Caco-2 (cell line): ENCODE results near the gene BTBD9. TPM values are rescaled to one million over a fixed set of nuclear protein-coding genes. Genes with fewer than 3 reads are reported as not detected.

ENCODE experiments used
- BruUV-seq: library from RNA; stranded (reverse); fragments of 400-500 nt; replicated peaks from 2 replicates; lab custom pipeline; 2021; lab: Mats Ljungman, UMichigan
- CTCF ChIA-PET: fragments of 300-600 bp; sonication (Branson Sonifier 250); formaldehyde crosslinking; loops from one replicate; lab custom pipeline; 2022; ENCODE audit warnings: antibody characterized with exemption; lab: Charles Lee
- POLR2A ChIA-PET: fragments of 300-600 bp; sonication (Branson Sonifier 250); formaldehyde crosslinking; loops from one replicate; lab custom pipeline; 2022; ENCODE audit warnings: antibody characterized with exemption; lab: Charles Lee
- DNase-seq, 2 experiments: peaks; one replicate each; pipeline versions ENCODE4 v3.0.0 to v3.0.0-alpha.2; 2020 to 2022
- H3K27me3 ChIP-seq: replicated peaks from 2 replicates; pipeline ENCODE4 v1.6.0; 2011; ENCODE audit warnings: low read length; ENCODE audit not compliant: control insufficient read depth, insufficient read depth
- H3K36me3 ChIP-seq: 2 replicates; pipeline ENCODE4 v1.5.1; 2011; ENCODE audit warnings: low read length; ENCODE audit not compliant: control insufficient read depth, insufficient read depth
- H3K4me1 ChIP-seq: fragments of 250-450 bp; sonication (Bioruptor Pico); 2 replicates; pipeline ENCODE4 v1.5.1; 2020; ENCODE audit warnings: mild to moderate bottlenecking
- H3K4me3 ChIP-seq: 2 replicates; pipeline ENCODE4 v1.5.1; 2011; ENCODE audit warnings: low read depth, mild to moderate bottlenecking, control low read depth, low read length
- H3K9me3 ChIP-seq: fragments of 250-450 bp; sonication (Bioruptor Pico); 2 replicates; pipeline ENCODE4 v1.5.1; 2020; ENCODE audit warnings: mild to moderate bottlenecking, moderate library complexity
- H3K27ac Mint-ChIP-seq: one replicate; pipeline ENCODE4 v1.8.0; 2022; ENCODE audit warnings: mixed read lengths; ENCODE audit not compliant: unreplicated experiment
- H3K27me3 Mint-ChIP-seq: one replicate; pipeline ENCODE4 v1.8.0; 2022; ENCODE audit warnings: mixed read lengths; ENCODE audit not compliant: insufficient read depth, unreplicated experiment
- H3K36me3 Mint-ChIP-seq: one replicate; pipeline ENCODE4 v1.8.0; 2022; ENCODE audit warnings: mild to moderate bottlenecking, mixed read lengths; ENCODE audit not compliant: insufficient read depth, unreplicated experiment
- H3K4me1 Mint-ChIP-seq: one replicate; pipeline ENCODE4 v1.8.0; 2022; ENCODE audit warnings: low read depth, mixed read lengths; ENCODE audit not compliant: unreplicated experiment
- H3K4me3 Mint-ChIP-seq: one replicate; pipeline ENCODE4 v1.8.0; 2022; ENCODE audit warnings: mild to moderate bottlenecking, moderate library complexity, mixed read lengths; ENCODE audit not compliant: unreplicated experiment
- H3K9me3 Mint-ChIP-seq: one replicate; pipeline ENCODE4 v1.8.0; 2022; ENCODE audit warnings: mixed read lengths; ENCODE audit not compliant: unreplicated experiment
- CTCF ChIP-seq, 2 experiments: fragments of 200-600 bp in 1 of 2; IDR thresholded peaks; 1 replicate in 1 of 2; 2 replicates in 1 of 2; pipeline versions ENCODE4 v1.5.1 to v1.8.0; 2011 to 2022; ENCODE audit warnings: antibody characterized with exemption in 1 of 2, control low read depth in 1 of 2, inconsistent platforms in 1 of 2, low read depth in 1 of 2, low read length in 1 of 2, mild to moderate bottlenecking in 1 of 2, moderate library complexity in 1 of 2; ENCODE audit not compliant: insufficient read depth in 1 of 2, severe bottlenecking in 1 of 2, unreplicated experiment in 1 of 2
- intact Hi-C: fragments of 100-400 bp; cut with micrococcal nuclease; formaldehyde crosslinking; loops from one replicate; pipeline ENCODE4 v1.10.0; 2022; ENCODE audit not compliant: unreplicated experiment
- total RNA-seq: library from RNA; stranded (reverse); gene quantifications from 2 replicates; pipeline ENCODE4 v1.2.3, GENCODE V29; 2022

The BTBD9 gene
- total RNA-seq, 1 experiment from 2014 or later, result 19.6 TPM

DNA sequence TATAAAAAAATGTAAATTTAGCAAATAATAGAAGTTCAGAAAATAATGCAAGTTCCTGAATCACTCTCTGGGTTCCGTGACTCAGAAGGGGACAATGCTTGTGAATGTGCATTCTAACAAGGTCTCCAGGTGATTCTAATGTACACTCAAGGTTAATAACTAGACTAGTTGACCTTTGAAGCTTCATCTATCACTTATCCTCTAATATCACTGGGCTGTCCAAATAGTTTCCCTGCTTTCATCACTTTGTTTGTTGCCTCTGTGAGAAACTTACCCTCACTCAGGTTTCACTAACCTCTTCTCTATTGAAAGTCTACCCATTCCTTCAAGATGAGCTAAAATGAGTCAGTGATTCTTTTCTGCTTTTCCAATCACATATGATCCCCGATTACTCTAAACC is 189.0 kb downstream of the BTBD9 start:
- Histone ChIP-seq H3K27me3 (no peaks in the 10 kb centered on the region), H3K9me3 (no peaks in the 10 kb centered on the region), H3K4me1 (peaks cover 15% of the 10 kb centered on the region), H3K36me3 (no peaks in the 10 kb centered on the region), H3K4me3 (no peak overlapping the region)
- intact Hi-C loops, result no loop called here
- Mint-ChIP-seq H3K27me3 (no peaks in the 10 kb centered on the region), H3K27ac (no peak overlapping the region), H3K4me3 (no peak overlapping the region), H3K36me3 (no peaks in the 10 kb centered on the region), H3K9me3 (no peaks in the 10 kb centered on the region), H3K4me1 (peaks cover 14% of the 10 kb centered on the region)
- TF ChIP-seq CTCF (IDR thresholded peaks at IDR 0.05; ENCODE audit: insufficient read depth in 1 of 2, low read depth in 1 of 2, low read length in 1 of 2, severe bottlenecking in 1 of 2, unreplicated experiment in 1 of 2), result no peak
- ChIA-PET POLR2A (no interaction called here), CTCF (no interaction called here)
- no TSS peak for BruUV-seq
- peak in 1 of 2 experiments; percentile 17 for DNase-seq

DNA sequence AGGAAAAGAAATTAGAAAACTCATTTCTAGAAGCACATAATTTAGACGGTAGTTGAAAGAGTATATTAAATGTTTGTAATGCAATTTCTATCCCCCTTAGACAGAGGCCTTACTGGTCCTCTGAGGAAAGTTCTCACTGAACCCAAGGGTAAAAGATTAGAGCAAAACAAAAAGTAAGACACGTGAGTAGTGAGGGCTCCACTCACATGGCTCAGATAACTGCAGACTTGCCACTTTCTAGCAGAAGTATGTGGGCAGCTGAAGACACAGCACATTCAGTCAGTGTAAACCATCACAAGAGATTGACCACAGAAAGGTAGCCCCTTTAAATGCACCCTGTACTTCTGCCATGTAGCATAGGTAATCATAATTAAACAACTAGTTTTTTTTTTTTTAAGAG is 193.8 kb downstream of the BTBD9 start:
- Mint-ChIP-seq H3K9me3 (no peaks in the 10 kb centered on the region), H3K4me3 (no peak overlapping the region), H3K36me3 (no peaks in the 10 kb centered on the region), H3K27me3 (no peaks in the 10 kb centered on the region), H3K4me1 (peaks cover 10% of the 10 kb centered on the region), H3K27ac (no peak overlapping the region)
- no peaks in the 10 kb centered on the region; the same call in 1 of the 2 replicates for H3K27me3 ChIP-seq
- BruUV-seq, result no TSS peak
- TF ChIP-seq CTCF (IDR thresholded peaks at IDR 0.05; ENCODE audit: insufficient read depth in 1 of 2, low read depth in 1 of 2, low read length in 1 of 2, severe bottlenecking in 1 of 2, unreplicated experiment in 1 of 2), result no peak
- no peaks in the 10 kb centered on the region for H3K36me3 ChIP-seq
- no peak overlapping the region for H3K4me3 ChIP-seq
- intact Hi-C loops, result no loop called here
- no peaks in the 10 kb centered on the region for H3K9me3 ChIP-seq
- ChIA-PET POLR2A (no interaction called here), CTCF (no interaction called here)
- H3K4me1 ChIP-seq, result peaks cover 11% of the 10 kb centered on the region
- no peak for DNase-seq

- ChIA-PET CTCF (no interaction called here), POLR2A (no interaction called here)
- Mint-ChIP-seq H3K4me3 (no peak overlapping the region), H3K4me1 (peaks cover 4% of the 10 kb centered on the region), H3K9me3 (no peaks in the 10 kb centered on the region), H3K27ac (no peak overlapping the region), H3K27me3 (no peaks in the 10 kb centered on the region), H3K36me3 (no peaks in the 10 kb centered on the region)
- no peak for DNase-seq
- Histone ChIP-seq H3K4me3 (no peak overlapping the region), H3K36me3 (no peaks in the 10 kb centered on the region), H3K4me1 (peaks cover 5% of the 10 kb centered on the region), H3K27me3 (no peaks in the 10 kb centered on the region; the same call in 1 of the 2 replicates), H3K9me3 (no peaks in the 10 kb centered on the region)
- intact Hi-C loops, result no loop called here
- TF ChIP-seq CTCF (IDR thresholded peaks at IDR 0.05; ENCODE audit: insufficient read depth in 1 of 2, low read depth in 1 of 2, low read length in 1 of 2, severe bottlenecking in 1 of 2, unreplicated experiment in 1 of 2), result no peak
- BruUV-seq, result no TSS peak
Measured at GRCh38 chr6:38445336-38445735, 194.4 kb downstream of the BTBD9 start.
